ENCODE results near the gene ALDH1L1.

Gene ALDH1L1

DNA sequence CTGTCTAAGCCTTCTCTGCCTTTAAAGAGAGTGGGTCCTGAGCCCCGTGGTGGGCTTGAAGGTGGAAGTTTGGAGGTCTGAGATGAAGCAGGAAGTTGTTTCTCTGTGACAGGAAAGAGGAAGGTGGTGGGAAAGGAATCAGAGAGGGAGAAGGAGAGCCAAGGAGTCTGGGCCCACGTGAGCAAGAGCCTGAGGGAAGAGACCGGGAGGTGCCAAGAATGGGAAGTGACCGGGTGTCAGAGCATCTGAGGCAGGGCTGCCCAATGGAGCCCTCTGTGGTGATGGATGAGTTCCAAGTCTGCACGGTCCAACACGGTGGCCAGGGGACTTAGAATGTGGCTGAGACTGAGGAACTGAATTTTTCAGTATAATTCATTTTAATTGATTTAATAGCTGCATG, 24.6 kb downstream of the ALDH1L1 start:
- in situ Hi-C loops (cut with HindIII; ENCODE audit: low sequenced_read_pairs): no loop called here

DNA sequence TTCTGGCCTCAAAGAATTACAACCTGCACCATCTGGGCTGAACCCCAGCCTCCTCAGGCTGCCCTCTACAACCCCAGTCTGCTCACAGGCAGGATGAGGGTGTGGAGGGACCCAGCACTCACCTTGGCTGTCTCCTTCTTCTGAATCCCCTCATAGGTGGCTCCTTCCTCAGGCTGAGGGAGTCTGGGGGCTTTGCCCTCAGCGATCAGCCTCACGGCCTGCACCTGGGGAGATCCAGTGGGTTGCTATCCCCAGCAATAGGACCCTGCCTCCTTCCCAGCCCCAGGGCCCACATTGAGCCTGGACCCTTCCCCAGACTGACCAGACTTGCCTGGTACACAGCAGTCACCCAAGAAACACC, 25.1 kb downstream of the ALDH1L1 start:
- in situ Hi-C loops (cut with HindIII; ENCODE audit: low sequenced_read_pairs): no loop called here

GRCh38 chr3:126154391-126155279, 25.8 kb downstream of the ALDH1L1 start:
- in situ Hi-C loops (cut with HindIII; ENCODE audit: low sequenced_read_pairs): no loop called here

- in situ Hi-C loops (cut with HindIII; ENCODE audit: low sequenced_read_pairs): no loop called here
Observed at GRCh38 chr3:126153695-126154360, 26.6 kb downstream of the ALDH1L1 start.

DNA sequence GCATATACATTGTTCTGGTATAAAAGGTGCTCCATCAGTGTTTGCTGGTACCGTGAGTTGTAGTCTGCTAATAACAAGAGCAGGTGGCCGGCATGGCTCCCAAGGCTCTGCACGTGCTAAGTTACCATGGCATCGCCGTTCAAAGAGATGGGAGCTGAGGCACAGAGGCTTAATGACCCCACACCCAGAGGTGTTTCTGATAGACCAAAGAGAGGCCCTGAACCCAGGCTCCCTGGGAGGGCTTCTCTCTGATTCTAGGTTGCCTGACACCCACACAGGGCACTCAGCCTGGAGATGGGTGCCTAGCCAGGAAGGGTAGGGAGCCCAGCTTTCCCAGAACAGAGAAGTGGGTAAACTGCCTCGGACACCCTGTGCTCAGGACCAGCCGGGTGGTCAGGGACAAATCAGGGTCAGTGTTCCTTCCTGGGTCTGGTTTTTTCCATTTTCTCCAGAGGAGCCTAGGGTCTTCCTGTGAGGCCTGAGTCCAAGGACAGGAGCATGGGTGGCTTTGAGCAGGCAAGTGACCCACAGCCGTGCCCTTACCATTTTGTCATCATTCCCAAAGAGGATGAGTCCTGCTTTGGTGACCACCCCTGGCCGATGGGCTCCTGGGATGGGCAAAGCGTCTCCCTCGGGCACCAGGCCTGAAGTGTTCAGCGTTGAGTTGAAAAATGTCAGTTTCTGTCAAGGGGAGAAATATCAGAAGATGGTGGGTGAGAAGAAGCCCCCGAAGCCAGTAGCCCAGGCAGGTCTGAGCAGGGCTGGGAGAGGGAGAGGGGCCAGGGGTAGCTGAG, 27.3 kb downstream of the ALDH1L1 start:
- in situ Hi-C loops (cut with HindIII; ENCODE audit: low sequenced_read_pairs): no loop called here

DNA sequence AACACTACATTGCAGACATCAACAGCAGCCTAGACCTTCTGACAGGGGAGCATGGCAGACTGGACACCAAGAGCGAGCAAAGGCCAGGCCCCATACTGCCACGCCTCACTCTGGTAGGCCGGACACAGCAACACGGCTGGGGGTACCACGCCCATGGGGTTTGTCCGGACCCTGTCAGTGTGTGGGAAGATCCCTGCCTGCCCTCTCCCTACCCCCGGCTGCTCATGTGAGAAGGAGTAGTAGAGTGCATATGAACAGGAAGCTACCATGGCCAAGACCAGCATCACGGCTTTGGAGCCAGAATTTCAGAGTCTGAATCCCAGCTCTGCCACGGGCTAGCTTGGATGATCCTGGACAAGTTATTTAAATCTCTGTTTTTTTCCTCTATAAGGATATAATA, 27.9 kb downstream of the ALDH1L1 start:
- in situ Hi-C loops (cut with HindIII; ENCODE audit: low sequenced_read_pairs): no loop called here

GRCh38 chr3:126151562-126152302, 28.7 kb downstream of the ALDH1L1 start:
- in situ Hi-C loops (cut with HindIII; ENCODE audit: low sequenced_read_pairs): no loop called here

DNA sequence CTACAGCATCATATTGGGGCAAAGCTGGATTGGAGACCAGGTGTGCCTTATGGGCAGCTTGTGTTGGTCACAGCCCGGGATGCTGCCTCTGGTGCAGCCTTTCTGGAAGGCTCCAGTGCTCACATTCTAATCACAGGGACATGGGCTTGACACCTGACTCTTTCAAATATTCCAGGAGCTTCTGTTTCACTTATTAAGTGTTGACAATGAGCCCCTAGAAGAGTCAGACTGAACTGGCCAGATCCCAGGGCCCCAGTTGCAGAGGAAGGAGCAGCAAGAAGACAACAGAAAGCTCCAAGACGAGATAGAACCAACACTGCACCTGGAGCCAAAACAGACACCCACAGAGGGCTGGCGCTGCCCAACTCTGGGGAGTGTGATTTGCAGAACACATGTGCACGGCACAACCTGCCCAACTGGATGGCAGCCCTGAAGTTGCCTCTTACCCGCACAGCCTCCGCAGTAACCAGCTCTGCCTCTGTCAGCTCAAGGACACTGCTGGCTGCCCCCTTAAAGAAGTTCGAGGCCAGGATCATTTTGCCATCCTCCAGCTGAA, 30.3 kb downstream of the ALDH1L1 start:
- in situ Hi-C loops (cut with HindIII; ENCODE audit: low sequenced_read_pairs): no loop called here

DNA sequence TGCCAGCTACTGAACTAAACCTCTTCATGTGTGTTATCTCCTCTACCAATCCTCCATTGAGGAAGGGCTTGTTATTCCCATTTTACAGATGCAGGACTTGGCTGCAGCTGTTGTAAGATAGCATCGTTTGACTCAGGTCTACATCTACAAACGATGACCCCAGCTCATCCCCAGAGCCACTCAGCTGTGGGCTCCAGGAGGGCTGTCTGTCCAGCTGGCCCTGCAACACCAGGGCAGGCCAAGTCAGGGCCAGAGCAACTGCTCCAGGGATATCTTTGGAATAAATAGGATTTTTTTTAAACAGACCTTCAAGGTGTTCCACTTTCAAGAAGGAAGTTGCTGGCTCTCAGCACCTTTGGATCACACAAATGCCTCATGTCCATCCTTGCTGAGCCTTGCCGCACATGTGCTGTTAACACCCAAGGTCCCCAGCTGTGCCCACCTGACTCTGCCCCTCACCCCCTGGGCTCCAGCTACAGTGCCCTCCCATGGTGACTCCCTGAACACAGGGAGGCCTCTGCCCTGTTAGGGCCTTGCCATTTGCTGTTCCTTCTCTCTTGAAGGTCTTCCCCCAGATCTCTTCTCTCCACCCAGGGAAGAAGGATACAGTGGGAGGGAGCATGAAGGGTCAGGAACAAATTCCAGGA, 31.0 kb downstream of the ALDH1L1 start:
- in situ Hi-C loops (cut with HindIII; ENCODE audit: low sequenced_read_pairs): no loop called here

- in situ Hi-C loops (cut with HindIII; ENCODE audit: low sequenced_read_pairs): no loop called here
Observed at GRCh38 chr3:126147932-126148683, 32.3 kb downstream of the ALDH1L1 start.

- in situ Hi-C loops (cut with HindIII; ENCODE audit: low sequenced_read_pairs): no loop called here
Observed at GRCh38 chr3:126147147-126147931, 33.0 kb downstream of the ALDH1L1 start.

DNA sequence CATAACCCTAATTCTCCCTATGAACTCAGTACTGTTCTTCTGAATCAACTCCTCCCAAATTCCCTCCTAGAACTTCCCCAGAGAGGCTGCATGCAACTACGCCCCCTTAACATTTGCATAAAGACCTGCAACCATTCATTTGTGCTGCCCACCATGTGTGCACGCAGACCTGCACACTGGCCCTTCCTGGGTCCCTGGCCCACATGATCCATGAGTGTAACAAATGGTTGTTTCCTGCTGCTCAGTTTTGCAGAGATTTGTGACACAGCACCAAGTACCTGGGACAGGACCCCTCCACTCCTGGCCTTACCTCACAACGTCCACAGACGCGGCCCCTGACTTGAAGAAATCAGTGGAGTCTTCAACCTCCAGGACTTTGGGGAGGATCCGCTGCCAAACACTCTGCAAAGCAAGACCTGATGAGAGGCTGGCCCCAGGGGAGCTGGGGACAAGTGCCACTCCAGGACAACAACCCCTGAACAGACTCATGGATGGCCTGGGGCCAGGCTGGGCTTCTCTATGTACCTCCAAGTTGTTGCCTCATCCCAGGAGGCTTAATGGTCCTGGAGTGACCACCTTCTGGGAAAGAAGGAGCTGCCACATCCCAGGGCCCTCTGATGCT, 33.8 kb downstream of the ALDH1L1 start:
- in situ Hi-C loops (cut with HindIII; ENCODE audit: low sequenced_read_pairs): no loop called here

GRCh38 chr3:126146034-126146433, 34.4 kb downstream of the ALDH1L1 start:
- in situ Hi-C loops (cut with HindIII; ENCODE audit: low sequenced_read_pairs): no loop called here

DNA sequence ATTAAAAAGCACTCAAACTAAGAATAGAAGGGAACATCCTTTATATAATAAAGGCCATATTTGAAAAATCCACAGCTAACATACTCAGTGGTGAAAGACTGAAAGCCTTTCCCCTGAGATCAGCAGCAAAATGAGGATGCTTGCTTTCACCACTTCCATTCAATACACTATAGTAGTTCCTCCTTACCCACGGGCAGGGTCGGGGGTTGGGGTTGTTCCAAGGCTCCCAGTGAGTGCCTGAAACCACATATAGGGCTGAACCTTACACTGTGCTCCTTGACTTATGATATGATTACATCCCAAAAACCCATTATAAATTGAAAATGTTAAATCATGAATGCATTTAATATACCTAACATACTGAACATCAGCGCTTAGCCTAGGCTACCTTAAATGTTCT, 37.7 kb downstream of the ALDH1L1 start:
- in situ Hi-C loops (cut with HindIII; ENCODE audit: low sequenced_read_pairs): no loop called here

- in situ Hi-C loops (cut with HindIII; ENCODE audit: low sequenced_read_pairs): loop anchor here (10.0 kb wide), 1 partner anchor 227 kb away; no protein-coding TSS in a partner anchor
Observed at GRCh38 chr3:126137490-126138130, 42.8 kb downstream of the ALDH1L1 start.

DNA sequence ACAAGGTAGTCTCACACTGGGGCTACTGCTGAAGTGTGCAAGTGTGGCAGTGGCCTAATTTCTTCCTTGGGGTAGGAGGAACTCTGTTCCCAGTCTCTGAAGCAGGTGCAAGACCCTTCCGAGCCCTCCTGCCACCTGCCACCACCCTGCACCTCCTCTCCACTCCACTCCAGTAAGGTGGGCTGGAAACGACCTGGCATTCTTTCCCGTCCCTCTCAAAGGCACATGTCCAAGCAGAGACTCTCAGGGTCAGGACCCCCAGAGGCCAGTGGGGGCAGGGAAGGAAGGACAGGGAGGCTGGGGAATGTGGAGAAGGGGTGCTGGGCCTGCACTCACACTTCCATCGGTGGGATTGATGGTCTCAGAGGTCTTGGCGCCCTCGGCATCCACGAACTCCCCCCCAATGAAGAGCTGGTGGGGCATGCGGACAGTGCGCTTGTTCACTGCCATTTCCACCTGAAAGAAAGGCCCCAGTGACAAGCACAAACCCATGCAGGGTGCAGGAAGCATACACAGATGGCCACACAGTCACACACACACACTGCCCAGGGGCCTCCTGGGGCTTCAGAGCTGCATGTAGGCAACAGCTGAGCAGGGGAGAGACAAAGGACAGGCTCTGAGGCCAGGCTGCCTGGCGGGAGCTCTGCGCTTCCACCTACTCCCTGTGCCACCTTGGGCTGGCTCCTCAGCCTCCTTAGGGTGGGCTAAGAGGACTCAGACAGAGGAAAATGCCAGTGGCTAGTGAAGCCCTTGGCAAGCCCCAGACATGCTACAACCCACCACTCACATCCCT, 43.8 kb downstream of the ALDH1L1 start:
- in situ Hi-C loops (cut with HindIII; ENCODE audit: low sequenced_read_pairs): loop anchor here (10.0 kb wide), 1 partner anchor 228 kb away; no protein-coding TSS in a partner anchor
